PC-3 (cell line): ENCODE data around the gene PPTC7.

Source experiments
- CTCF ChIP-seq: fragments of 300-600 bp; sonication (generic); conservative IDR thresholded peaks from 2 replicates; pipeline ENCODE4 v1.5.1; 2017; ENCODE audit warnings: antibody characterized with exemption, low read depth, mild to moderate bottlenecking, low read length
- EZH2 ChIP-seq: fragments of 300-600 bp; sonication (generic); IDR thresholded peaks from one replicate; pipeline ENCODE4 v1.6.1; 2017; ENCODE audit warnings: antibody characterized with exemption, mild to moderate bottlenecking, low read length; ENCODE audit not compliant: unreplicated experiment
- EZH2phosphoT487 ChIP-seq: fragments of 300-600 bp; sonication (generic); IDR thresholded peaks from 2 replicates; pipeline ENCODE4 v1.6.1; 2018; ENCODE audit warnings: mild to moderate bottlenecking, antibody characterized with exemption, low read length, borderline replicate concordance

- TF ChIP-seq EZH2 (no peak), CTCF (no peak), EZH2phosphoT487 (no peak)
Observed at GRCh38 chr12:110590059-110590458, 6.9 kb upstream of the PPTC7 start.
